HCEC 1CT (cell line): ENCODE results near the gene ARHGAP8.
"Not testable (repeated sequence)": the region's sequence is repeated elsewhere in the genome, so short reads cannot be mapped to it uniquely, and the experiment has no call there.

Experiments
- DNase-seq: peaks from one replicate; pipeline ENCODE4 v3.0.0-alpha.2; 2017

The ARHGAP8 gene

DNA sequence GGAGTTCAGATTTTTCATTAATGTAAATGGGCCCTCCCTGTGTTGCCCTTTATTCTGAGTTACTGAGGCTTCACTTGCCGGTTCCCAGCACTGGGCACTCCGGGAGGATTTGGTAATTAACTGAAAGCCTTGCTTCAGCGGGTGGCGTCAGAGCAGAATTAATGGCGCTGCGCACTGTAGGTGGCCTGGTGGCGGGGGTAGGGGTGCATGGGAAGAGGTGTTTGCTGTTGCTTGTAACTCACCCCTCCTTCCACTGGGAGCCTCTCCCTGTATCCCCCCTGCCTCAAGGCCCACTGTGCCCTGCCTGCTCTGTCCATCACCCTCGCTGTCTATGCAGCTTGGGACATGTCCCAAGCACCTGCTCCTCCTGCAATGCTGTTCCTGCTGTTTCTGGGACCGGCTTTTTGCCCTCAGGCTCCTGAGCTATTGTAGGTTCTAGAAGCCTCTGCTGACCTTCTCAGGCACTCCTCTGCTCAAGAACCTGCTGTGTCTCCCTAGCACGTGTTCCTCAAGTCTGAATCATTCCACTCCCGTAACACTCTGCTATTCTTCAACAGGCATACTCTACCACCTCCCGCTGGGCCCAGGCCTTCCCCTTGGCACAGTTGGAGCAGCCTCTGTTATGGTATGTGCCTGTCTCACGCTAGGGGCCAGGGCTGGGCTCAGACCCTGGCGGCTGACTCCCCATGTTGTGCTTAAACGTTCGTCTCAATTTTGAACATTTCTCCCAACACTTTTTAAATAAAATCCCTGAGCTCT is 24.4 kb downstream of the ARHGAP8 start:
- no peak for DNase-seq

DNA sequence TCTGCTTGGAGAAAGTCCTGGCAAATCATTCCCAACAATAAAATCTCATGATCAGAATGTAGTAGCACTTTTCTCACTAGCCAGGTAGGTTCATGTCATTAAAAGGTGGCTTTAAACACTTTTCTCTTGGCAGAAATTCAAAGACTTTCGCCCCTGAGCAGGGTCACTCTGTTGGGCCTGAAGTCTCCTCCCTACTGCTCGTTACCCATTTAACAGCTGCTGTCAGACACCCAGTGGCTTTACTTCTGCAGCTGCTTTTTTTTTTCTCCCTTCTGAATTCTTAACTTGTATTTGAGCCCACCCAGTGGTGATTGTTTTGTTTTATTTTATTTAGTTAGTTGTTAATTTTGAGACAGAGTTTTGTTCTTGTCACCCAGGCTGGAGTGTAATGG is 25.0 kb downstream of the ARHGAP8 start:
- DNase-seq: no peak

DNA sequence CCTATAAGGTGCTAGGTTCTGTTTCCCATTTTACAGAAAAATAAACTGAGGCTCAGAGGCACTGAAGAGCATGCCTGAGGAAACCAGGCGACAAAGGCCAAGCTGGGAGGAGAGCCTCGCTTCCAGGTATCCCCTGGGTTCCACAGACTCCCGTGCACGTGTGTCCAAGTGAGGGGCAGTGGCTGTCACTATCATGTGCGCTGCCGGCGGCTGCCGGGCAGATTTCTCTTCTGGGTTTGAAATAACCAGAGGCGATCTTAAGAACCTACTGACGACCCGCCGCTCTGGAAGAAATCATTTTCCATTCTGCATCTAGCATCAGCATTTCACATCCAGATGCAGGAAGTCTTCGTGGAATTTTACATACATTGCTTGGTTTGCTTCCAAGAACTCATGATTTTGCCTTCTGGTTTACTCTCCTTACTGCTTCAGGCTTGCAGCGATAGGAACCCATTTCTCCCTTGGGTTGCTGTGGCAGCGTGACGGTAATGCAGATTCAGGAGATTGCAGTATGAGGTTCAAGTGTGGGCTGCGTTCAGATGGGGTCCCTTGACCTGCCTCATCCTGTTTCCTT is 28.6 kb downstream of the ARHGAP8 start:
- DNase-seq: no peak

DNA sequence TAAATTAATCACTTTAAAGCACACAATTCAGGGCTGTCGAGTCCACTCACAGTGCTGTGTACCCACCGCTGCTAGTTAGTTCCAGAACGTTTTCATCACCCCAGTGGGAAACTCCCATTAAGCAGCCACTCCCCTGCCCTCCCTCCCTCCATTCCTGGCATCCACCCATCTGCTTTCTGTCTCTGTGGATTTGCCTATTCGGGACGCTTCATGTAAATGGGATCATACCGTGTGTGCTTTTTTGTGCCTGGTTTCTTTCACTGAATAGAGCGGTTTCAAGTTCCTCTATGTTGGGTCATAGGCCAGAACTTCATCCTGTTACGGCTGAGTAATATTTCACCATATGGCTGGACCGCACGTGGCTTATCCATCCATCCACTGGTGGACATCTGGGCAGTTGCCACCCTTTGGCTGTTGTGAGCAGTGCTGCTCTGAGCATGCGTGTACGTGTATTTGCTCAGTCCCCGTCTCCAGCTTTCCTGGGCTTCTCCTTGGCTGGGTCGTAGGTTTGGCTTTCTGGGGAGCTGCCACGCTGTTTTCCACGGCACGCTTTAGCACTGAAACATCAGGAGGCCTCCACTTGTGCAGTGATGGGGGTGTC is 30.1 kb downstream of the ARHGAP8 start:
- DNase-seq: no peak

DNA sequence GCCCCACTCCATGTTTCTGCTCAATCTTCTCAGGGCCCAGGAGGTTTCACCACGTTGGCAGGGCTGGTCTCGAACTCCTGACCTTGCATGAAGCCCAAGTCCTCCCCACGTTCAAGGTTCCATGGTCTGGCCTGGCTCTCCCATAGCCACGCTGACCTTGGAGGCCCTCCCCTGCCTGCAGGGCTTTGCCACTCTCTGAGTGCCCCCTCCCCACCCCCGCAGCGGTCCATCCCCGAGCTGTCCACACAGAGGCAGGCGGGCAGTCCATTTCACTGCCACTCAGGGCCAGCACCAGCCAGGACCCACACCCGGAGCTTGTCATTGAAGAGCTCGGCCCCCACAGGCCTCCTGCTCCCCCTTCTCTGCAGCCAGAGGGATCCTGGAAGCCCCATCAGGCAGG is 30.7 kb downstream of the ARHGAP8 start:
- DNase-seq: no peak

DNA sequence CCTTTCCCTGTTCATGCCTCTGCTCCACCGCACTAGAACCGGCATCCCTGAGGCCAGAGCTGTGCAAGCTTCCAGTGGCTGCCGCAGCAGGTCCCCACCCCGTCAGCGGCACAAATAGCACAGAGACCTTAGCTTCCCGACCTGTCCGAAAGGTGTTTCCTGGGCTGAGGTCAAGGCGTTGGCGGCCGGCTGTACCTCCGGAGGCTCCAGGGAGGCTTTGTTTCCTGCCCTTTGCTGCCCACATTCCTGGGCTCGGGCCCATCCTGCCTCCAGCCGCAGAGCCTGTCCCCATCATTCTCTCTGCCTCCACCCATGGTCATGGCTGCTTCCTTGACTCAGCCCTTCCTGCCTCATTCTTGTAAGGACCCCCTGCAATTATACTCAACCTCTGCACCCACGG is 31.2 kb downstream of the ARHGAP8 start:
- no peak for DNase-seq

DNA sequence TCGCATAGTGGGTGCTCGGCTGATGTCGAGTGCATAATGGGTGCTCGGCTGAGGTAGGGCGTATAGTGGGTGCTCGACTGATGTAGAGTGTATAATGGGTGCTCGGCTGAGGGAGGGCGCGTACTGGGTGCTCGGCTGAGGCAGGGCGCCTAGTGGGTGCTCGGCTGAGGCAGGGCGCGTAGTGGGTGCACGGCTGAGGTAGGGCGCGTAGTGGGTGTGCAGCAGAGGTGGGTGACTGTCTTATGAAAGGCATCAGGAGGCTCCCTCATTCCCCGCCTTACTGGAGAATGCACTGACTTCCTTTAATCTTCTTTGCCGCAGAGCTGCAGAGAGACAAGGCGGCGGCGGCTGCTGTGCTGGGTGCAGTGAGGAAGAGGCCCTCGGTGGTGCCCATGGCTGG is 33.8 kb downstream of the ARHGAP8 start:
- DNase-seq: no peak

DNA sequence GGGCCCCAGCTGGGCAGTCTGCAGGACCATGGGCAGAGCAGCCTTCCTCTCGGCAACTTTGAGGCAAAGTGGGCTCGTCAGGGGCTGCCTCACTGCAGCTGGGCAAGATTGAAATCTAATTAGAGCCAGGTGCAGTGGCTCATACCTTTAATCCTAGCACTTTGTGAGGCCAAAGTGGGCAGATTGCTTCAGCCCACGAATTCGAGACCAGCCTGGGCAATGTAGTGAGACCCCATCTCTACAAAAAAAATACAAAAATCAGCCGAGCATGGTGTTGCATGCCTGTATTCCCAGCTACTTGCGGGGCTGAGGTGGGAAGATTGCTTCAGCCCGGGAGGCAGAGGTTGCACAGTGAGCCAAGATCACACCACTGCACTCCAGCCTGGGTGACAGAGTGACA is 34.2 kb downstream of the ARHGAP8 start:
- DNase-seq: no peak

DNA sequence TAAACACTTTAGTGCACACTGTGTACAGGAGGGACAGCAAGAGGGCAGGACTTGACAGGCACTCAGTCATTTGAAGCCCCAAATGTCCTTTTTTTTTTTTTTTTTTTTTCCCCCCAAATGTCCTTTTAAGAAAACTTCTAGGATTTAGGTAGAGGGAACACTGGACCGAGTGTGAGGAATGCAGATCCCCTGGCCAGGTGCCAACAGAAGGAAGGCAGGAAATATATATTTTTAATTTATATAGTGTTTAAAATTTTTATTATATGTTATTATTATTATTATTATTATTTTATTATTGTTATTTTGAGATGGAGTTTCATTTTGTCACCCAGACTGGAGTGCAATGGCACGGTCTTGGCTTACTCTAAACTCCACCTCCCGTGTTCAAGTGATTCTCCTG is 35.5 kb downstream of the ARHGAP8 start:
- no peak for DNase-seq

DNA sequence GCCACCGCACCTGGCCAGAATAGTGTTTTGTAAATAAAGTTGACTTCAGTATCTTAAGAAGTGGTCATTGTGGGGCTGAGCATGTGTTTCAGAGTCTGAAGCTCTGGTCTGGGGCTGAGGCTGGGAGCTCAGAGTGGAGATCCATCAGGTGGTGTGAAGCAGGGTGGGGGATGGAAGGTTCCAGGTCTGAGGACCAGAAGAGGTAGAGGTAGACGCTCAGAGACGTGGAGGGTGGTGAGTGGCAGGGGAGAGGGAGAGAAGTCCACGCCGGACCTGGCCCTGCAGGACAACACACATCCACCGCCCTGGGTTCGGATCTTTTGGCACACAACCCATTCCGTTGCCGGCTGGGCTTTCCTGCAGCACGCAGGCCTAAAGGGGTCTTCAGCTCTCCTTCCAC is 40.7 kb downstream of the ARHGAP8 start:
- DNase-seq: no peak

DNA sequence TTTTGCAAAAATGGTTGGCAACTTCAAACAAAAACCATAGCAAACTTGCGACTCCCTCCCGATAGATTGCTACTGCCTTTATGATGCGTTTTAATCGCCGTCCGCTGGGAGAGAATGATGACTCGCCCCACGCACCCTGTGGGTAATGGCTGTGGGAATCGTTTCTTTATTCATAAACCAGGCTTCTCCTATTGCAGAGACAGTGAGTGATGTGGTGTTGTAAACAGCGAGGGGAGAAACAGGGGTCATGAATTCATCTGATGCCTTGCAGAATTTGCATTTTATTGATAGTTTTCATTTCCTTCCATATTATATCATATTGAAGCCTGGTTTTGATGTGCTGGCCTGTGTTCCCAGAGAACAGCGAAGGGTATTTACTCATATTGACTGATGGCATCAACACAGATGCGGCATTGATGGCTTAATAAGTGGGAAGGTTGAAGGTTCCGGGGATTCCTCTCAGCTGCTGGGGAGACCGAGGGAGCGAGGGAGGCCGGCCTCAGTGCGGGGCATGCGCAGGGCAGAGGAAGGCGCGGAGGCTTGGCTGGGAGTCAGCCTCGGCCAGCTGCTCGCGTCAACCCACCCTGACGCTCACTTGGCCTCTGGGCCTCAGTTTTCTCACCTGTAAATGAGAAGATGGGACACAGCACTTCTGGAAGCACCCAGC is 41.3 kb downstream of the ARHGAP8 start:
- DNase-seq: no peak

DNA sequence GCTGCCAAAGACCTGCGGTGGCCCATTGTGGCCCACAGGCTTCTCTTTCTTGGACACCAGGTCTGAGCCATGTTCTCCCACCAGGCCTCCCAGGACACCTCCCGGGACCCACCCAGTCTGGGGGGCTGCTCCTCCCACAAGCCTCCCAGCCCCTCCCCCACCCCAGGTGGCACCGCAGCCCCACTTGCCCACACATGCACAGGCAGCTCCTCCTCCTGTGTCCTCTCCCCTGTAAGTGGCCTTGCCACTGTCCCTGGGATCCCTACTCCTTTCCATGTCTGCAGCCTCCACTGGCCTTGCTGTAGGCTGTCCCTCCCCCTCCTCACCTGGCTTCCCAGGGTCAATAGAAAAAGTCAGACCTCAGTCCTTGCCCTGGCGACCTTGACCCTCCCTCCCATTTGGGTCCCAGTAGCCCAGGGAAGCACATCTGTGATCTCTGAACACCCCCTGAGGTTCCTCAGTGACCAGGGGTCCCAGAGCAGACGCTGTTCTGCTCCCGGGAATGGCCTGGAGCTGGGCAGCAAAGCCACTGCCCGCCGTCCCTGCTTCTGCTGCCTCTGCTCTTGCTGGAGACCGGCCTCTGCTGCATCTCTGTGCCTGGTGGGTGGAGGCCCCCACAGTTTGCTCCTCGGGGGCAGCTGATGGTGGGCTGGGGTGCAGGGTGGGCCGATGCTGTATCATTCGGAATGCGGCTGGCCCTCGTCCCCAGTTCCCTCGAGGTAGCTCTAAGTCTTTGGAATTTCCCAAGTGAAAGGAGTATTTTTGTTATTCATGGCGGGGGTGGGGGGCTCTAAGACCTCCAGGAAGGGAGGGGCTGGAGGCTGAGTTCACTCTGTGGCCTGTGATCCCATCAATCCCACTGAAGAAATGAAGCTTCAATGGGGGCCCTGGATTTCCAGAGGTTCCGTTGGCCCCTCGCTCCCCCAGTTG is 43.6 kb downstream of the ARHGAP8 start:
- DNase-seq: no peak

DNA sequence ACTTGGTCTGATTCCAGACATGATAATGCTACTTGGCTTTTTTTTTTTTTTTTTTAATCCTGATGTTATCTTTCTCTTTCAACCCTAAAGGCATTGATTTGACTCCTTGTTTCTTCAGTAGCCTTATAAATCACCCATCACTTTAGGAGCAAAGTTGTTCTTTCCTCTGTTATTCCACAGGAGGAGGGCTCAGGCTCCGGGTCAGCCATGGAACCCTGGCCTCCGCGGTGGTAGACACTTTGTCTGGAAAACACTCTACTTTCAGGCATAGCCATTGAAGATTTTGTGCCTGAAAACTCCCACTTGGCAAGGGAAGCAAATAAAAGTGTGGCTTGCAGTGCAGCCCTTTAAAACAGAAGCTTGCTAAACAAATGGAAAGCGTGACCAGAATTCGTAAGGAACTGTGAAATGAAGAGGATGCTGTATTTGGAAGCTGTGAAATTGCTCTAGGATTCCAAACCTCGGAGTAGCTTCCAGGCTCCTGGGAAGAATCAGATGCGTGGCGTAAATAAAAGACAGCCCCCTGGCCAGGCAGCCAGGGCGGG is 44.9 kb downstream of the ARHGAP8 start:
- no peak for DNase-seq

DNA sequence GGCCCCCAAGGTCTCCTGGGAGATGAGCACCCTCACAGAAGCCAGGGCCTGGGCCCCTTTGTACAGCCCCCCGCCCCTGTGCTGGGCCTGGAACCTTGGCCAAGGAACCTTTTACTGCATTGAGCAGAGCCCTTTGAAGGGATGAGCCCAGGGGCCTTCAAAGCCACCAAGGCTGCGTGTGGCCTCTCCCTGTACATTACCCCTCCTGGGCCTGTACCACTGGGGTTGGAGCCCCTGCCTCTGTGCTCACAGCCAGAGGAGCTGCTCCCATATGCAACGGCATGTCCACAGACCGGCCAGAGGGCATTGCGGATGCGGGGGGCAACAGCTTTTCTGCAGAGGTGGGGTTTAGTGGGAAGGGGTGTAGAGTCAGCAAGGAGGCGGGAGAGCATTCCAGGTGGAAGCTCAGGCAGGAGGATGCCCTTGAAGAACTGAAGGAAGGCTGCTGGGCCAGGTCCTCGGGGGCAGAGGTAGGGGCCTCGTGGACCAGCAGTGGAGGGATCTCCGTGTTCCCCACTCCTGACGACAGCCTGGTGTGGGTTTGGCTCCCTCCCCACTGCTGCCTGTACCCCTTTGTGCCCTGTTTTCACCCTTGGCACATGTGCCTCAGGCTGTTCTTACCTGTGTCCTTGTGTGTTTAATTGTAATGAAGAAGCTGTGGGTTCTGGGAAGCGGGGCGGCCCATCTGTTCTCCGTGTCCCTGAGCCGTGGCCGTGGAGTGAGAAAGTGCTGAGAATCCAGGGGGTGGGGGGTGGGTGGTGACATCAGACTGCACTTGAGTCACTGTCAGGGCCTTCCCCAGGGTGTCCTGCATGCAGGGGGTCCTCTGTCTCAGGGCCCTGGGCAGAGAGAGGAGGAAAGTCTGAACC is 46.9 kb downstream of the ARHGAP8 start:
- DNase-seq: no peak

DNA sequence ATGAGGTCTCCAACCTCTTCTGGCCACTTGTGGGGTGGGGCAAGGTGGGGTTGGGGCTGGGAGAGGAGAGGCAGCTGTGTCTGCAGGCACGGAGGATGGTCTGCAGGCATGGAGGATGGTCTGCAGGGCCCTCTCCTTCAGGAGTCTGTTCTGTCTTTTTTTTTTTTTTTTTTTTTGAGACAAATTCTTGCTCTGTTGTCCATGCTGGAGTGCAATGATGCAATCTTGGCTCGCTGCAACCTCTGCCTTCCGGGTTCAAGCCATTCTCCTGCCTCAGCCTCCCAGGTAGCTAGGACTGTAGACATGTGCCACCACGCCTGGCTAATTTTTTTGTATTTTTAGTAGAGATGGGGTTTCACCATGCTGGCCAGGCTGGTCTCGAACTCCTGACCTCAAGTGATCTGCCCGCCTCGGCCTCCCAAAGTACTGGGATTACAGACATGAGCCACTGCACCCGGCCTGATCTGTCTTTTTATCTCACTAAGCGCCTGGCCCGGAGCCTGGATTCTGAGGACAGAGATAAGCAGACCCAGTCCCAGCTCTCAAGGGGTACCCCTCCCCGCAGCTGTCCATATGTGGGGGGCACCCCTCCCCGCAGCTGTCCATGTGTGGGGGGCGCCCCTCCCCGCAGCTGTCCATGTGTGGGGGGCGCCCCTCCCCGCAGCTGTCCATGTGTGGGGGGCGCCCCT is 47.7 kb downstream of the ARHGAP8 start:
- DNase-seq: not testable (repeated sequence)

DNA sequence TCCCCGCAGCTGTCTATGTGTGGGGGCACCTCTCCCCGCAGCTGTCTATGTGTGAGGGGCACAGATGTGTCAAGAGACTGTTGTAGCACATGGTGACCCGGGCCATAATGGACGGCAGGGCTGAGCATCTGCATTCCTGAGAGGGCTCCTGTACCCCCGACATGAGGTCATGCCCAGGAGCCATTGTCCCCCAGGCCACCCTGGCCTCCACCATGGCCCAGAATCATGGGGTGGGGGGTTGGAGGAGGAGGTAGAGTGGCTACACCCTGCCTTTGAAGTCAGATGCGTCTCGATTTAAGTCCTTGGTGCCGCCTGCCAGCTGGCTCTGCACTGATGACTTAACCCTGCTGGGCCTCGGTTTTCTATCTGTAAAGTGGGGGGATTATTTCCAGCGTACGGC is 49.1 kb downstream of the ARHGAP8 start:
- no peak for DNase-seq

DNA sequence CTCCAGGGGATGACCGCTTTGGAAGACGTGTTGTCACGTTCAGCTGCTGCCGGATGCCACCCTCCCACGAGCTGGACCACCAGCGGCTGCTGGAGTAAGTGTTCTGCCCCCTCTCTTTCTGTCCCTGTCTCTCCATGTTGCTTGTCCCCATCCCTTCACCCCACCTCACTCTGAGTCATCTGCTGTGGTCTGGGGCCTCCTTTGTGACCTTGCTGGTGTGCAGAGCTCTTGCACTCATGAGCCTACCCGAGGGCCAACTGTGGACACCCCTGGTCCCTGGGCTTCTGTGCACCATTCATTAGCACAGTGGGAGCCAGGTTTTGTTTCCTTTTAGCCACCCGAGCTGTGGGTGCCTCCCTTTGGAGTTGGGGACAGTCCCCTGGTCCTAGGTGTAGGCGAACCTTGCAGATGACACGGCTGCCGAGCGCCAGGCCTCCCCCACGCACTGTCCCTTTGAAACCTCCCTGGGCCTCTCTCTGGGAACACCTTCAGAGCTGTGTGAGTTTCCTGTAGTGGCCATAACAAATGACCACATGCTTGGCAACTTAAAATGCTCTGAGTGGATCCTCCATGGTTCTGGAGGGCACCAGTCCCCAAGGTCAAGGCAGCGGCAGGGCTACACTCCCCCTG is 49.8 kb downstream of the ARHGAP8 start:
- no peak for DNase-seq

DNA sequence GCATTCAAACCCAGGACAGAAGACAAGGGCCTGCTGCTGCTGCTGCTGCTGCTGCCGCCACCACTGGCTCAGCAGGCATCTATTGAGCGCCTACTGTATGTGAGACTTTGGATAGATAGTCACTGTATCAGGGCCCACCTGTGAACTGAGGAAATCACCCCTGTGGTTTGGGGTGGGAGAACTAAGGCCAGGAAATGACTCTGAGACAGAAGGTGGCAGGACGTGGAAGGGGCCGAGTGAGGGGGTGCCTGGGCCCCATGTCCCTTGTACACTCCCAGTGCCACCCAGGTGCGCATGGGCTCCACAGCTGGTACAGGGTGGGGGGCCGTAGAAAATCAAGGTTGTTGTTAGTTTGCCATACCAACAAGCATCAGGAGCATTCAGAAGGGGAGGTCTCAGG is 50.6 kb downstream of the ARHGAP8 start:
- no peak for DNase-seq

DNA sequence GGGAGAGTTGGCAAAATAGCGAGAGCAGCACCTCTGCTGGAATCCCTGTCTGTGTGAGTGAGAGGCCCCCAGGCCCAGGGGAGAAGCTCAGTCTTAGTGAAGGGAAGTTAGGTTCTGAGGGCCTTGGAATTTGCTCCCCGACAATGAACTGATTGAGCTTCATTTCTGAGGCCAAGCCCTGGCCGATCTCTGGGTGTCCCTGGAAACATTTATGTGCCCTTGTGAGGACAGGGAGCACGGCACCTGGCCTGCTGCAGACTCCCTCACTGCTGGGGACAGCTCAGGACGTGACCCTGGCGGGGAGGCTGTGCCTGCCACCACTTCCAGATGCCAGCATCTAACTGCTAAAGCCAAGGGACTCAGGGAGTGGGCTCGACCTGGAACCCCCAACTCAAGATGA is 52.0 kb downstream of the ARHGAP8 start:
- no peak for DNase-seq

DNA sequence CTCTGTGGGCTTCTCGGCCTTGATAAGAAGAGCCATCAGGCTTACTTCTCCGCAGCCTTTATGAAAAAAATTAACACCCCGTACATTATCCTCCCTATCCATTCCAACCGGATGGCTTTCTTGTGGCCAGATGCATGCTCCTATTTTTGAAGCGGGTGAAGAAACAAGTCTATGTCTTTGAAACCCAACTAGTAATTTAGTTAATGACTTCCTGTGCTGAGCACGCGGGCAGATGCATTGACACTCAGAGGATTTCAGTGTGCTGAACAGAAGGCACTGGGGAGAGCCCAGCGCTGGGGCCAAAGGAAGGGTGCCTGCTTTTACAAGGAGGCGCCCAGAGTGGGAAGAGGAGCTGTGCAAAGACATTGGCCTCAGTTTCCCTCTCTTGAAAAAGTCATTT is 53.3 kb downstream of the ARHGAP8 start:
- DNase-seq: no peak

DNA sequence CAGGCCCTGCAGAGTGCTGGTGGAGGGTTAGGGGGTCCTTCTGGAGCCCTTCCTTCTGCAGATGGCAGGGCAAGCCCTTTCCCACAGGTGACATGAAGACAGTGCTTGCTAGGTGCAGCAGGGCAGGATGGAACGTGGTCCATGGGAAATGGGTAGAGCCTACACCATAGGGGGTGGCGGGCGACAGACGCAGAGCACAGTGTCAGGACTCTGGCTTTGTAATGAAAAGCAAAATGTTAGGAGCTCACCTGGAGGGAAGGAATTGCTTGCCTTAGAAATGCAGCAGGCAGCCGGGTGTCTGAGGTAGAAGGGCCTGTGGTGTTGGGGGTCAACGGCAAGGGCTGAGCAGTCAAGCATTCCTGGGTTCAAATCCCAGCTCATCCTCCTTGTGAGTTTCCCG is 54.9 kb downstream of the ARHGAP8 start:
- no peak for DNase-seq
